Smooth muscle cell (in vitro differentiated cells): ENCODE results near the gene EFNB3. TPM values are rescaled to one million over a fixed set of nuclear protein-coding genes. Genes with fewer than 3 reads are reported as not detected.
A peak's percentile ranks its signal among the peaks of the same experiment; 100 is the strongest.

Experiments used
- DNase-seq: peaks from one replicate; lab custom pipeline; 2025; ENCODE audit not compliant: unreplicated experiment; lab: John Stamatoyannopoulos, UW
- H2AFZ ChIP-seq: fragments of 200-600 bp; sonication (generic); 2 replicates; pipeline ENCODE4 v1.6.0; 2016; ENCODE audit warnings: antibody characterized with exemption, low read depth, mild to moderate bottlenecking
- H3F3A ChIP-seq: fragments of 200-600 bp; sonication (generic); 2 replicates; pipeline ENCODE4 v1.6.0; 2017; ENCODE audit warnings: antibody characterized with exemption, low read depth
- H3K27ac ChIP-seq: fragments of 200-600 bp; sonication (generic); 2 replicates; pipeline ENCODE4 v1.5.1; 2016; ENCODE audit warnings: low read depth, mild to moderate bottlenecking
- H3K27me3 ChIP-seq: fragments of 200-600 bp; sonication (generic); 2 replicates; pipeline ENCODE4 v1.6.1; 2016; ENCODE audit warnings: low read depth, mild to moderate bottlenecking
- H3K36me3 ChIP-seq: fragments of 200-600 bp; sonication (generic); 2 replicates; pipeline ENCODE4 v1.5.1; 2016; ENCODE audit warnings: low read depth
- H3K4me1 ChIP-seq: fragments of 200-600 bp; sonication (generic); 2 replicates; pipeline ENCODE4 v1.5.1; 2016; ENCODE audit warnings: low read depth
- H3K4me2 ChIP-seq: fragments of 200-600 bp; sonication (generic); 2 replicates; pipeline ENCODE4 v1.6.0; 2016; ENCODE audit warnings: mild to moderate bottlenecking
- H3K4me3 ChIP-seq: fragments of 200-600 bp; sonication (generic); 2 replicates; pipeline ENCODE4 v1.5.1; 2016; ENCODE audit warnings: mild to moderate bottlenecking
- H3K79me2 ChIP-seq: fragments of 200-600 bp; sonication (generic); 2 replicates; pipeline ENCODE4 v1.6.0; 2016; ENCODE audit warnings: low read depth, mild to moderate bottlenecking
- H3K9ac ChIP-seq: fragments of 200-600 bp; sonication (generic); 2 replicates; pipeline ENCODE4 v1.6.0; 2016; ENCODE audit warnings: low read depth
- H3K9me3 ChIP-seq: fragments of 200-600 bp; sonication (generic); replicated peaks from 2 replicates; pipeline ENCODE4 v1.5.1; 2016; ENCODE audit warnings: low read depth
- H4K20me1 ChIP-seq: fragments of 200-600 bp; sonication (generic); 2 replicates; pipeline ENCODE4 v1.6.0; 2016; ENCODE audit warnings: low read depth
- whole genome bisulfite sequencing: methylation state at CpG from one replicate; pipeline ENCODE4 v1.1.7; 2016; ENCODE audit warnings: low lambda C conversion rate; 5-methylcytosine and 5-hydroxymethylcytosine counted together
- polyA plus RNA-seq: library from polyadenylated mRNA; unstranded; fragments of >200 nt; fragmentation: Nextera tagmentation; extraction: Ambion mirVana; gene quantifications from 2 replicates; pipeline ENCODE4 v1.2.1, GENCODE V29; 2016
- total RNA-seq: library from RNA; depleted of rRNA; stranded (reverse); fragments of >200 nt; gene quantifications from 2 replicates; pipeline ENCODE4 v1.2.3, GENCODE V29; 2014
- TF ChIP-seq, protein P1 (sequence below): fragments of 200-600 bp; sonication (generic); IDR thresholded peaks from 2 replicates; pipeline ENCODE4 v1.5.1; 2017; ENCODE audit warnings: borderline replicate concordance, mild to moderate bottlenecking, antibody characterized with exemption; ENCODE audit not compliant: insufficient read depth, poor library complexity, severe bottlenecking

Gene EFNB3
- total and polyA plus RNA-seq, 2 experiments from 2014 or later, result 4.8 to 6.7 TPM

DNA sequence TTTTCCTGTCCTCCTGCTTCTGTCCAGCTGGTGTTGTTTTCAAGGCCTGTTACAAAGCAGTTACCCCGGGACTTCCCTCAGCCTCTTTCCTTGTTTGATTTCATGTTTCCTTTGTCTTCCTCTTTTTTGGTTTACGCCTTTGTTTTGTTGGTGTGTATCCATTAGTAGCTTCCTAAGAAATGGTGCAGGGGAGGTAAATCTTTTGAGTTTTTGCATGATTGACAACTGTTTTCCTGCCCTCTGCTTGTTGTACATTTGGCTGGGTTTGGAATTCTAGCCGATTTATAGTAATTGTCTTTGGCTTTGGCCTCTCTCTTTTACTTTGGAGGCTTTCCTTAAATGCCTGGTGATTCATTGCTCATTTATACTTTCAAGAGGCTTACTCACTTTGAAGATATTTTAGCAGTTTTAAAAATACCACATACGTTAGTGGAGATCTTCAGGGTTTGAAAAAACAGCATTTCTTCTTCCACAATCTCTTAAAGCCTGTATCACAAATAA lies 45.4 kb downstream of the EFNB3 start:
- DNase-seq, result no peak
- Histone ChIP-seq H2AFZ (no peak overlapping the region), H3K9ac (no peak overlapping the region), H3K36me3 (no peaks in the 10 kb centered on the region), H3K4me2 (peak overlapping the region; percentile 67), H3F3A (peaks cover 14% of the 10 kb centered on the region), H3K4me1 (peaks cover 18% of the 10 kb centered on the region), H3K79me2 (no peaks in the 10 kb centered on the region), H3K4me3 (no peak overlapping the region), H3K9me3 (no peaks in the 10 kb centered on the region), H3K27ac (peak overlapping the region; percentile 81), H3K27me3 (no peaks in the 10 kb centered on the region), H4K20me1 (no peaks in the 10 kb centered on the region)
- TF ChIP-seq, protein P1, sequence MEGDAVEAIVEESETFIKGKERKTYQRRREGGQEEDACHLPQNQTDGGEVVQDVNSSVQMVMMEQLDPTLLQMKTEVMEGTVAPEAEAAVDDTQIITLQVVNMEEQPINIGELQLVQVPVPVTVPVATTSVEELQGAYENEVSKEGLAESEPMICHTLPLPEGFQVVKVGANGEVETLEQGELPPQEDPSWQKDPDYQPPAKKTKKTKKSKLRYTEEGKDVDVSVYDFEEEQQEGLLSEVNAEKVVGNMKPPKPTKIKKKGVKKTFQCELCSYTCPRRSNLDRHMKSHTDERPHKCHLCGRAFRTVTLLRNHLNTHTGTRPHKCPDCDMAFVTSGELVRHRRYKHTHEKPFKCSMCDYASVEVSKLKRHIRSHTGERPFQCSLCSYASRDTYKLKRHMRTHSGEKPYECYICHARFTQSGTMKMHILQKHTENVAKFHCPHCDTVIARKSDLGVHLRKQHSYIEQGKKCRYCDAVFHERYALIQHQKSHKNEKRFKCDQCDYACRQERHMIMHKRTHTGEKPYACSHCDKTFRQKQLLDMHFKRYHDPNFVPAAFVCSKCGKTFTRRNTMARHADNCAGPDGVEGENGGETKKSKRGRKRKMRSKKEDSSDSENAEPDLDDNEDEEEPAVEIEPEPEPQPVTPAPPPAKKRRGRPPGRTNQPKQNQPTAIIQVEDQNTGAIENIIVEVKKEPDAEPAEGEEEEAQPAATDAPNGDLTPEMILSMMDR, result no peak
- WGBS, result 49% methylated on average over 4 of the region's 4 CpGs

DNA sequence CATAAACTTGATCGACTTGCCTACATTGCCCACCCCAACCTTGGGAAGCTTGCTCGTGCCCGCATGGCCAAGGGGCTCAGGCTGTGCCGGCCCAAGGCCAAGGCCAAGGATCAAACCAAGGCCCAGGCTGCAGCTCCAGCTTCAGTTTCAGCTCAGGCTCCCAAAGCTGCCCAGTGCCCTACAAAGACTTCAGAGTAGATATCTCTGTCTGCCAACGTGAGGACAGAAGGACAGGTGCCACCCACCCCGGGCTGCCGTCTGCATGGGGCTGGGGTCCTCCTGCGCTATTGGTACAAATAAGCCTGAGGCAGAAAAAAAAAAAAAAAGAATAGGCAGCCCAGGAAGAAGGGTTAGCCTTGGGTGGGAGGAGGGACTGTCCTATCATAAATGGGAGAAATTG lies 49.7 kb downstream of the EFNB3 start:
- Histone ChIP-seq H3K79me2 (no peaks in the 10 kb centered on the region), H3K4me2 (no peak overlapping the region), H3K4me1 (peaks cover 4% of the 10 kb centered on the region), H4K20me1 (no peaks in the 10 kb centered on the region), H3K9me3 (no peaks in the 10 kb centered on the region), H3K27ac (no peak overlapping the region), H3K4me3 (no peak overlapping the region), H3K27me3 (no peaks in the 10 kb centered on the region), H2AFZ (no peak overlapping the region), H3F3A (peaks cover 4% of the 10 kb centered on the region), H3K36me3 (no peaks in the 10 kb centered on the region), H3K9ac (no peak overlapping the region)
- WGBS, result 91% methylated on average over 8 of the region's 8 CpGs
- TF ChIP-seq, protein P1, result no peak
- no peak for DNase-seq

DNA sequence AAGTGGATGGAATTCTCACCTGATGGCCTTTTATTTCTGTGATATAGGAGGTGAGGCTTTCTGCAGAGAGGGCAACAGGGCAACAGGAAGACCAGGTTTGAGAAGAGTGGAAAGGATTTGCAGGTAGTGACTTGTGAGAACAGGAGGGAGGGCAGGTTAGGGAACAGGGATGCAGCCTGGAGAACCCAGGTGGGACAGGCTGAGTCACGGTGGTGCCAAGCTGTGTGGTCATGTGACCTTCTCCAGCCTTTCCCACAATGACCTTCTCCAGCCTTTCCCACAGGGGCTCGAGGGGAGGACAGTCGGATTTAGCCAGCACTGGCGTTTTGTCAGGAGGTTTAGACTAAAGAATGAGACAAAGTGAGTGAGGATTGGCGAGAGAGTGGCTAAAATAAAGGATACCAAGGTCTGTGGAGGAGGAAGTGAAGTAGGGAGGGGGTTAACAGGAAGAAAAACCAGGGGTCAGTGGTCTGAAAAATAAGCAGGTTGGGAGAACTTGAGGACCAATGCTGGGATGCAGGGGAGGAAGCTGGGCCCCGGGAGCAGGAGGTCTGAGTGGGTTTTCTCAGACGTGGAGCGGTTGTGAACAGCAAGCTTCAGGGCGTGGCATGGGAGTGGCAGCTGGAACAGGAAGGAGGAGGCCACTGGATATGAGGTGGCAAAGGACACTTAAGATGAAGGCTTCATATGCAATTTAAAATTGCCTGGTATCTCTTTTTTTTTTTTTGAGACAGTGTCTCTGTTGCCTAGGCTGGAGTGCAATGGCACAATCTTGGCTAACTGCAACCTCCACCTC lies 50.3 kb downstream of the EFNB3 start:
- DNase-seq, result no peak
- Histone ChIP-seq H3K9ac (no peak overlapping the region), H3K4me3 (no peak overlapping the region), H3K9me3 (no peaks in the 10 kb centered on the region), H3K36me3 (no peaks in the 10 kb centered on the region), H3K4me1 (peaks cover 4% of the 10 kb centered on the region), H3F3A (peaks cover 4% of the 10 kb centered on the region), H3K27ac (no peak overlapping the region), H3K79me2 (no peaks in the 10 kb centered on the region), H3K27me3 (no peaks in the 10 kb centered on the region), H4K20me1 (no peaks in the 10 kb centered on the region), H2AFZ (no peak overlapping the region), H3K4me2 (no peak overlapping the region)
- WGBS, result 71% methylated on average over 9 of the region's 9 CpGs
- TF ChIP-seq, protein P1, result no peak

DNA sequence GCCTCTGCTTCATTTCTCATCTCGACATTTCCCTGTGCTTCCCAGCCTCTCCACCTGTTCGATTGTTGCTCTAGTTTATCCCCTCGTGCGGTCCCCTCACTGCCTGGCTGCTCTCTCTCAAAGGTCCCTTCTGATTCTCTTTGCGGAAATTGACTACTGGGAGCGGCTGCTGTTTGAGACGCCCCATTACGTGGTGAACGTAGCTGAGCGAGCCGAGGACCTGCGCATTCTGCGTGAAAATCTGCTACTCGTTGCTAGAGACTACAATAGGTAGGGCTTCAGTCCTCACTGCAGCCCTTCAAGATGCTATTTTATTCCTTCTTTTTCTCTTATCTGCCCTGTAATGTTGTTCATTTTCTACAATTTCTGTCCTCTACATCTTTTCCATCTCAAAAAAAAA lies 52.0 kb downstream of the EFNB3 start:
- Histone ChIP-seq H3K9me3 (no peaks in the 10 kb centered on the region), H2AFZ (no peak overlapping the region), H3K27me3 (no peaks in the 10 kb centered on the region), H3K4me1 (no peaks in the 10 kb centered on the region), H4K20me1 (no peaks in the 10 kb centered on the region), H3K4me3 (no peak overlapping the region), H3K27ac (no peak overlapping the region), H3F3A (no peaks in the 10 kb centered on the region), H3K4me2 (no peak overlapping the region), H3K9ac (no peak overlapping the region), H3K36me3 (no peaks in the 10 kb centered on the region), H3K79me2 (no peaks in the 10 kb centered on the region)
- WGBS, result 95% methylated on average over 14 of the region's 14 CpGs
- DNase-seq, result no peak
- TF ChIP-seq, protein P1, result no peak
